ENCODE results near the gene ACACA. TPM values are rescaled to one million over a fixed set of nuclear protein-coding genes. Genes with fewer than 3 reads are reported as not detected.

Gene ACACA
- total and polyA plus RNA-seq, 9 donors = 10.9 to 104 (median 37.9) TPM

GRCh38 chr17:37234106-37234505, 172.5 kb downstream of the ACACA start:
- 94 to 98% (median 97%) methylated on average over 1 of the region's 1 CpG for WGBS, 3 donors
- no peaks in the 10 kb centered on the region for H3K9me3 ChIP-seq
- H3K36me3 ChIP-seq = no peaks in the 10 kb centered on the region
- intact Hi-C loops (cut with DNase I) = loop anchor here in 1 of 4 donors (10.0 kb wide), 1 partner anchor 609 kb away; no protein-coding TSS in a partner anchor
- DNase-seq = no peak
- TF ChIP-seq POLR2A (IDR thresholded peaks at IDR 0.05) (no peak), EP300 (IDR thresholded peaks at IDR 0.05) (no peak), CTCF (IDR thresholded peaks at IDR 0.05) (no peak)
- H3K27ac ChIP-seq = no peak overlapping the region
- no peak overlapping the region for H3K4me3 ChIP-seq
- H3K4me1 ChIP-seq (ENCODE audit: insufficient read depth) = no peaks in the 10 kb centered on the region
- no peaks in the 10 kb centered on the region for H3K27me3 ChIP-seq

GRCh38 chr17:37233036-37233435, 173.6 kb downstream of the ACACA start:
- Histone ChIP-seq H3K27ac (no peak overlapping the region), H3K36me3 (no peaks in the 10 kb centered on the region), H3K4me1 (ENCODE audit: insufficient read depth) (no peaks in the 10 kb centered on the region), H3K9me3 (no peaks in the 10 kb centered on the region), H3K27me3 (no peaks in the 10 kb centered on the region), H3K4me3 (no peak overlapping the region)
- 94 to 95% (median 95%) methylated on average over 11 of the region's 11 CpGs for WGBS, 3 donors
- no peak for DNase-seq
- no peak for TF ChIP-seq CTCF (IDR thresholded peaks at IDR 0.05)
- TF ChIP-seq POLR2A (IDR thresholded peaks at IDR 0.05) = no peak
- TF ChIP-seq EP300 (IDR thresholded peaks at IDR 0.05) = no peak
- intact Hi-C loops (cut with DNase I) = loop anchor here in 1 of 4 donors (10.0 kb wide), 1 partner anchor 608 kb away; no protein-coding TSS in a partner anchor

- Histone ChIP-seq H3K4me1 (ENCODE audit: insufficient read depth) (no peaks in the 10 kb centered on the region), H3K36me3 (no peaks in the 10 kb centered on the region), H3K27me3 (no peaks in the 10 kb centered on the region), H3K27ac (no peak overlapping the region), H3K9me3 (no peaks in the 10 kb centered on the region), H3K4me3 (no peak overlapping the region)
- intact Hi-C loops (cut with DNase I) = loop anchor here in 1 of 4 donors (10.0 kb wide), 1 partner anchor 607 kb away; no protein-coding TSS in a partner anchor
- TF ChIP-seq CTCF (IDR thresholded peaks at IDR 0.05) (no peak), POLR2A (IDR thresholded peaks at IDR 0.05) (no peak), EP300 (IDR thresholded peaks at IDR 0.05) (no peak)
- WGBS, 3 donors = 89 to 99% (median 99%) methylated on average over 2 of the region's 2 CpGs
- no peak for DNase-seq
Observed at GRCh38 chr17:37231887-37232286, 174.7 kb downstream of the ACACA start.

- no peaks in the 10 kb centered on the region for H3K36me3 ChIP-seq
- H3K4me3 ChIP-seq = no peak overlapping the region
- no peak overlapping the region for H3K27ac ChIP-seq
- TF ChIP-seq POLR2A (IDR thresholded peaks at IDR 0.05) (no peak), EP300 (IDR thresholded peaks at IDR 0.05) (no peak), CTCF (IDR thresholded peaks at IDR 0.05) (no peak)
- DNase-seq = no peak
- H3K4me1 ChIP-seq (ENCODE audit: insufficient read depth) = no peaks in the 10 kb centered on the region
- intact Hi-C loops (cut with DNase I) = loop anchor here in 1 of 4 donors (10.0 kb wide), 1 partner anchor 606 kb away; no protein-coding TSS in a partner anchor
- no peaks in the 10 kb centered on the region for H3K9me3 ChIP-seq
- 93 to 97% (median 97%) methylated on average over 1 of the region's 1 CpG for WGBS, 3 donors
- H3K27me3 ChIP-seq = no peaks in the 10 kb centered on the region
Observed at GRCh38 chr17:37230633-37231032, 176.0 kb downstream of the ACACA start.

Measured in ovary (tissue), 9 donors.